Heart left ventricle (tissue), 13 donors: Measurements from ENCODE around the gene ERBB3.

Experiments used
- POLR2A ChIP-seq, 2 donors: fragments of 450-650 bp; IDR thresholded peaks; one replicate each; pipeline ENCODE4 v1.6.1; 2017; ENCODE audit warnings: antibody characterized with exemption in 2 of 2, mild to moderate bottlenecking in 2 of 2, moderate library complexity in 2 of 2
- TF ChIP-seq, protein P1 (sequence below), 12 donors: fragments of 200-600 bp; sonication (generic) in 4 of 12; IDR thresholded peaks; one replicate each; pipeline versions ENCODE4 v1.5.0 to v1.8.0; 2018 to 2022; ENCODE audit warnings: antibody characterized with exemption in 12 of 12, mild to moderate bottlenecking in 5 of 12
- donor health status: ischemic (EF 13 %, LVEDD 7.1; RV severe dilation, severe dysfunction).
- donor health status: DM: no; HTN: yes; CAD: no.
- donor health status: DM: no; HTN: no; CAD: no.
- donor health status: ischemic (EF 25% LVEDD 6.9; RV normal size, moderate dysfunction).
- donor health status: ischemic (EF 25% LVEDD 5.7; RV mildly dilated, moderate dysfunction).
- donor health status: ischemic (EF 35%, LVEDD 5.7; RV mildly dilated, moderate dysfunction).
- donor health status: nonischemic (EF 11% LVEDD 7.7; RV severe dilation, severe dysfunction).
- donor health status: DM: yes; HTN: yes; CAD: no.
- donor health status: PGD.
- donor health status: ischemic (EF 29% LVEDD 5.4; RV normal size, mild dysfunction).
- donor health status: nonischemic (EF 23%, LVEDD 6.1; RV moderate dilation, normal function).

DNA sequence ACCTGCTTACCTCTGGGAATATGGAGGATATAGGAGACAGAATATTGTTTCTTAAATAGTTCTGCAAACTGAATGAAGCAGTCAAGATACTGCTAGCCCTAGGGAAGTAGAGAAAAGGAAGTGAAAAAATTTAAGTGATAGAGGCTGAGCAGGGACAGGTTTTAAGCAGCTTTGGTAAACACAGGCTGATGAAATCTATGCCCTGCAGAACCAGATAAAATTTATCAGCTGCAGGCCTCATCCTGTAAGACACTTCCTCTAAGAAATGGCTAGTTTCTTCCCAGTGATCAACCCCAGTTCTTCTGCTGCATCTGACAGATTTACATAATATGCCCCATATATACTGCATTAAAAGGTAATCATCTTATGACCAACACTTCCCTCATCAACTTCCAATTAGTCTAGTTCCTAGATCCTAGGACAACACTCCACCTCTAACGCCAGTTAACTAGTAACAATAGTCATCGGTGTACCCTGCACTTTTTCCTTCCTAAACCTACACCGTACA lies 46.8 kb downstream of the ERBB3 start:
- TF ChIP-seq, protein P1, sequence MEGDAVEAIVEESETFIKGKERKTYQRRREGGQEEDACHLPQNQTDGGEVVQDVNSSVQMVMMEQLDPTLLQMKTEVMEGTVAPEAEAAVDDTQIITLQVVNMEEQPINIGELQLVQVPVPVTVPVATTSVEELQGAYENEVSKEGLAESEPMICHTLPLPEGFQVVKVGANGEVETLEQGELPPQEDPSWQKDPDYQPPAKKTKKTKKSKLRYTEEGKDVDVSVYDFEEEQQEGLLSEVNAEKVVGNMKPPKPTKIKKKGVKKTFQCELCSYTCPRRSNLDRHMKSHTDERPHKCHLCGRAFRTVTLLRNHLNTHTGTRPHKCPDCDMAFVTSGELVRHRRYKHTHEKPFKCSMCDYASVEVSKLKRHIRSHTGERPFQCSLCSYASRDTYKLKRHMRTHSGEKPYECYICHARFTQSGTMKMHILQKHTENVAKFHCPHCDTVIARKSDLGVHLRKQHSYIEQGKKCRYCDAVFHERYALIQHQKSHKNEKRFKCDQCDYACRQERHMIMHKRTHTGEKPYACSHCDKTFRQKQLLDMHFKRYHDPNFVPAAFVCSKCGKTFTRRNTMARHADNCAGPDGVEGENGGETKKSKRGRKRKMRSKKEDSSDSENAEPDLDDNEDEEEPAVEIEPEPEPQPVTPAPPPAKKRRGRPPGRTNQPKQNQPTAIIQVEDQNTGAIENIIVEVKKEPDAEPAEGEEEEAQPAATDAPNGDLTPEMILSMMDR (IDR thresholded peaks at IDR 0.05): no peak
- TF ChIP-seq POLR2A (IDR thresholded peaks at IDR 0.05): no peak
